GM10248 (cell line): ENCODE data around the gene HOXA5.

Experiments used
- CTCF ChIA-PET: fragments of 300-600 bp; sonication (Branson Sonifier 250); formaldehyde crosslinking; extraction: SDS; loops from one replicate; lab custom pipeline; 2021; ENCODE audit warnings: antibody characterized with exemption; lab: Yijun Ruan, JAX
- POLR2A ChIA-PET: fragments of 350-650 bp; sonication (Branson Sonifier 250); formaldehyde crosslinking; extraction: SDS; loops from one replicate; lab custom pipeline; 2020; ENCODE audit warnings: antibody characterized with exemption; lab: Yijun Ruan, JAX
- DNase-seq: peaks from one replicate; pipeline ENCODE4 v3.0.0; 2012; ENCODE audit errors: extremely low spot score
- TF ChIP-seq, protein P1 (sequence below): IDR thresholded peaks from 2 replicates; pipeline ENCODE4 v1.5.1; 2012; ENCODE audit warnings: mild to moderate bottlenecking, low read depth; ENCODE audit errors: extremely low read depth, missing control alignments, control extremely low read depth

The HOXA5 gene

DNA sequence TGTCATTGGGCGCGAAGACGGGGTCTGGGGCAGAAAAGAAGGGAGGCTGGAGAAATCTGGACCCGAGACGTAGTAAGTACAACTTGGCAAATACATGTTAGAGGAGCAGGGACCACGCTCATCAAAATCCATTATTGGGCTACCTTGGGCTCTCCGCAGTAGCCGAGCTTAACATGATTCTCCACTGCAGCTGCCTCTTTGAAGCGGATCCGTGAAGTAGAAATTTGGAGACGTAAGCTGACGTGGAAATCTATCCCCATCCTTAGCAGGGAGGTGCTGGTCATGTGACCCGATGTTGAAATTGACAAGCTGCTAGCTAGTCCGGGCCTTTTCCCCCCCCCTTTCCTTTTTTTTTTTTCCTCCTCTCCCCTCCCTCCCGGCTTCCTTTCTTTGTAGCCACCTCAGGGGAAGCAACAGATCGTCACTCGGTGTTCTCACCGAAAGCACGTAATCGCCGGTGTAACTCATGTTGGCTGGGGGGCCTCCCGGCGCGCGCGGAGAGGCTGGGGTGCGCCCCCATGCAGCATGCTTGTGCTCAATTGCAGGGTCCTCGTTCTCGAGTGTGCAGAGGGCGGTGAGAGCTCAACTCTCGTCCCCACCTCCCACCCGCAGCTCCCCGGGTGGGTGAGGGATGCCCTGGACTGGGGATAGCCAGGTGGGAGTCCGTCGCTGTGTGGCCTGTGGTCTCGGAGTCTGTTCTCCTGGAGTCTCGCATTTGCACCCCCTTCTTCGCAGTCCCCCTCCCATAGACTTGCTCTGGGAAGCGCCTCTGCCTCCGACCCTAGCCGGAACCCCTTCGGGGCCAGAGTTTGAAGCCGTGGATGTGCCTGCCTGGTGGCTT, 41.8 kb upstream of the HOXA5 start, which contains the start of gene HOXA11:
Gene HOXA11 (minus strand): TSS at position 220 of the 841 bp plus-strand sequence. CDS start 88 bp downstream, at position 132.
- CTCF ChIA-PET, result interaction anchor here (1.1 to 5.1 kb wide), 2 partner anchors 10 to 26 kb away, joined by 3 to 41 read pairs; no protein-coding TSS in a partner anchor
- TF ChIP-seq, protein P1, sequence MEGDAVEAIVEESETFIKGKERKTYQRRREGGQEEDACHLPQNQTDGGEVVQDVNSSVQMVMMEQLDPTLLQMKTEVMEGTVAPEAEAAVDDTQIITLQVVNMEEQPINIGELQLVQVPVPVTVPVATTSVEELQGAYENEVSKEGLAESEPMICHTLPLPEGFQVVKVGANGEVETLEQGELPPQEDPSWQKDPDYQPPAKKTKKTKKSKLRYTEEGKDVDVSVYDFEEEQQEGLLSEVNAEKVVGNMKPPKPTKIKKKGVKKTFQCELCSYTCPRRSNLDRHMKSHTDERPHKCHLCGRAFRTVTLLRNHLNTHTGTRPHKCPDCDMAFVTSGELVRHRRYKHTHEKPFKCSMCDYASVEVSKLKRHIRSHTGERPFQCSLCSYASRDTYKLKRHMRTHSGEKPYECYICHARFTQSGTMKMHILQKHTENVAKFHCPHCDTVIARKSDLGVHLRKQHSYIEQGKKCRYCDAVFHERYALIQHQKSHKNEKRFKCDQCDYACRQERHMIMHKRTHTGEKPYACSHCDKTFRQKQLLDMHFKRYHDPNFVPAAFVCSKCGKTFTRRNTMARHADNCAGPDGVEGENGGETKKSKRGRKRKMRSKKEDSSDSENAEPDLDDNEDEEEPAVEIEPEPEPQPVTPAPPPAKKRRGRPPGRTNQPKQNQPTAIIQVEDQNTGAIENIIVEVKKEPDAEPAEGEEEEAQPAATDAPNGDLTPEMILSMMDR, result no peak
- POLR2A ChIA-PET, result no interaction called here
- DNase-seq, result no peak

DNA sequence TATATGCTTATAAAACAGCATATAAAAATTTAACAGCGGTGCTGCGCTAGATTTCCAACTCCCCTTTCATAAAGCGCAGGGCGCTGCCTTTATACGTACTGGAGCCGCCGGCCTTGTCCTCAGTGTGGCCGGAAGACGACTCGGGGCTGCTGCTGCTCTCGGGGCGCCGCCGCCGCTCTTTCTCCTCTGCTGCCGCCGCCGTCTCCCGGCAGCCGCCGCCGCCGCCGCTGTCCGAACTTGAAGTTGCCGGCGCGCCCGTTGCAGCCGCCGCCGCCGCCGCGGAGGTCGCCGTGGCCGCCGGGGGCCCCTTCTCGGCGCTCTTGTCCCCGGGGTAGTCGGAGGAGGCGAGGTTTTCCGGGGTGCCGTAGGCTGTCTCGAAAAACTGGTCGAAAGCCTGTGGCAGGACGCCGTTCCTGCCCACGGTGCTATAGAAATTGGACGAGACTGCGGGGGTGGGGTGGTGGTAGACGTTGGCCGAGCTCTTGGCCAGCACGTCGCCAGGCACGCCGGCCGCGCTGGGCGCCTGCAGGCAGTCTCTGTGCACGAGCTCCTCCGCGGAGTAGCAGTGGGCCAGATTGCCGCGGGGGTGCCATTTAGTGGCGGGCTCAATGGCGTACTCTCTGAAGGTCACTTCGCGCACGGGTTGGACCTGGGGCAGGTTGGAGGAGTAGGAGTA, 41.0 kb upstream of the HOXA5 start:
- TF ChIP-seq, protein P1, result no peak
- CTCF ChIA-PET, result interaction anchor here (5.1 kb wide), 1 partner anchor 11 kb away, joined by 41 read pairs; no protein-coding TSS in a partner anchor
- DNase-seq, result no peak
- POLR2A ChIA-PET, result no interaction called here

DNA sequence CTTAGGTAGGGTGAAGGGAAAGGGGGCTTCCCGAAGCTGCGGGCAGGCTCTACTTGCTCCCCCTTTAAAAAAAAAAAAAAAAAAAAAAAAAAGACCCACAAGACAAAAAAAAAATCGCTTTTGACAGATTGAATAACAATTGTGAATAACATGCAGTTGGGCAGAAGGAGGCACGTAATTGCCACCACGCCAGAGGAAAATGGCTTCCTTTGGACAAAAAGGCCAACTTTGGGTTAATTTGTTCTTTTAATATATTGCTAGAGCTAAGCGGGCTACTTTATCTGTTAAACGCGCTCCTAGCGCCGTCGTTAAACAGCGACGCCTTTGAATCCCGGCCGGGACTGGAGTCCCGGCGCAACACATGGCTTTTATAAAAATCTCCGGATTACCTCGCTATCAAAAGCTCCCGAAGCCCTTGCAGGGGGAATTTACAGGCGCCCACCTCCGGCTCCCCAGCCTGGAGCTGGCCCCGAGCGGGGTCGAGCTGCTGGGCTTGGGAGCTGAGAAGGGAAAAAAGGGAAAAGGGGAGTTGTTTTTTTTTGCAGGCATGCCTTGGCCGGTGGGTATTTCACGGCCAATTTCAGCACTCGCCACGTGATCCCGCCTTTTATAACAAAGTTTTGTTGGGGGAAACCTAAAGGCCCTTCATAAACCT, 40.3 kb upstream of the HOXA5 start:
- no peak for DNase-seq
- ChIA-PET CTCF (interaction anchor here (1.1 to 5.1 kb wide), 2 partner anchors 12 to 23 kb away, joined by 5 to 41 read pairs; no protein-coding TSS in a partner anchor), POLR2A (no interaction called here)
- TF ChIP-seq, protein P1, result no peak

DNA sequence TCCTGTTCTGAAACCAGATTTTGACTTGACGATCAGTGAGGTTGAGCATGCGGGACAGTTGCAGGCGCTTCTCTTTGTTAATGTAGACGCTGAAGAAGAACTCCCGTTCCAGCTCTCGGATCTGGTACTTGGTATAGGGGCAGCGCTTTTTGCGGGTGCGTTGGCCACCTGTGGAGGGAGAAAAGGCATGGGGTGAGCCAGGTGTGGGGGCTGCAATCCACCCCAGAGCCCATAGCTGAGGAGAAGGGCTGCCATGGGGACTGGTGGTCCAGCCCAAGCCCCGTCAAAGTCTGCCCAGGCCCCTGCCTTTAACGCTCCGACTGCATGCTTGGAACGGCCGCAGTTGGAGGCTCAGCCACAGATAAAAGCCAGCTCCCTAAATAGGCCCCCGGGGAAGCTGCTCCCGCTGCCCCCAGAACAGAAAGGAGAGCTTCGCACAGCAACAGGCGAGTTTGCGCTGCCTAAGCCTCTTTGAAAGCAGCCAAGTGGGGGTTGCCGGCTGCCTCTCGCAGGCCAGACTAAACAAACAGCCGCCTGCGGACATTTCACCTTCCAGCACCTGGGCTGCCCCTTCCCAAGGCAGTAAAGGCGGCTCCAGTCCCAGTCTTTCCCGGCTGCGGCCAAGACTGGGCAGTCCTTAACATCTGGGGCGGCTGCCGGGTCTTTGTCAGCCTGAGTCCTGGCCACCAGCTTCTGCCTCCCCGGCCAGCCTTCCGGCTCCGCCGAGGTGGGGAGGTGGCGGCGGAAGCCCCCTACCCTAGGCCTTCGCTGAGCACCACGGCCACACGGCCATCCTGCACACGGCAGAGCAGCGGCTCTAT, 39.6 kb upstream of the HOXA5 start:
- CTCF ChIA-PET, result interaction anchor here (1.1 to 5.1 kb wide), 3 partner anchors 12 to 24 kb away, joined by 5 to 41 read pairs (median 5); no protein-coding TSS in a partner anchor
- no peak for DNase-seq
- TF ChIP-seq, protein P1, result no peak
- POLR2A ChIA-PET, result no interaction called here

DNA sequence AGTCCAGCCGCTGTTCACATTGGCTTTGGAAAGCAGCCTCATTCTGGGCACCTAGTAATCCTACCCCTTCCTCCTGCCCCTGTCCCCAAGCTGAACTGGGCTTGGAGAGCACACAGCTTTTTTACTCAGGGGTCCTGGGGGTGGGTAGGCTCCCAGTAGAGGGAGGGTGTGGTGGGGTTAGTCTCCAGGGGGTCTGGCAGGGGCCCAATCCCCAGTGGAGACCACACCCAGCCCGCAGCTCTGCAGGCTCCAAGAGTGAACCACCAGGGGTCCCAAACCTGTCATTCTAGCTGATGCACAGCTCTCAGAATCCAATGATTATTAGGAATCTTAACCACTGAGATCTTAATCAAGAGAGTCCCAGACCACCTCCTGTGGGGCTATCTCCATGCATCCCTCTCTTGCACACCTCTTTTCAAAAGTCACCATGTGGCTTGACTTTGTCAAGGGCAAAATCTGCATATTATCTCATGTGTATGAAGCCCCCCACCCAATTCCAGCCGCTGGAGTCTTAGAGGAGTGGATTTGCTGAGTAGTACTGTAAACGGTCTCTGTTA, 38.9 kb upstream of the HOXA5 start:
- DNase-seq, result no peak
- TF ChIP-seq, protein P1, result no peak
- POLR2A ChIA-PET, result no interaction called here
- CTCF ChIA-PET, result interaction anchor here (1.2 to 5.1 kb wide), 3 partner anchors 13 to 23 kb away, joined by 4 to 41 read pairs (median 5); no protein-coding TSS in a partner anchor
